Liver (tissue), 9 donors: ENCODE measurements around the gene RNU11. TPM values are rescaled to one million over a fixed set of nuclear protein-coding genes. Genes with fewer than 3 reads are reported as not detected.
"Not testable (repeated sequence)": the region's sequence is repeated elsewhere in the genome, so short reads cannot be mapped to it uniquely, and the experiment has no call there.

ENCODE experiments used
- DNase-seq: peaks from one replicate; pipeline ENCODE4 v3.0.0-alpha.2; 2017; ENCODE audit warnings: low spot score
- H3K27ac ChIP-seq, 2 donors: one replicate each; pipeline ENCODE4 v1.7.0; 2013; ENCODE audit warnings: inconsistent platforms in 2 of 2, low read length in 2 of 2, control low read depth in 1 of 2, low read depth in 1 of 2, mild to moderate bottlenecking in 1 of 2
- H3K27me3 ChIP-seq, 4 donors: one replicate each; pipeline versions ENCODE4 v1.6.1 to v1.7.0; 2013; ENCODE audit warnings: low read length in 3 of 4, inconsistent platforms in 1 of 4, mild to moderate bottlenecking in 1 of 4, moderate library complexity in 1 of 4; ENCODE audit not compliant: control insufficient read depth in 4 of 4, insufficient read depth in 4 of 4
- H3K36me3 ChIP-seq, 4 donors: one replicate each; pipeline versions ENCODE4 v1.6.1 to v1.7.0; 2013; ENCODE audit warnings: low read length in 3 of 4, mild to moderate bottlenecking in 3 of 4, low read depth in 1 of 4, moderate library complexity in 1 of 4; ENCODE audit not compliant: control insufficient read depth in 4 of 4, insufficient read depth in 3 of 4
- H3K4me1 ChIP-seq, 4 donors: one replicate each; pipeline versions ENCODE4 v1.6.1 to v1.7.0; 2013; ENCODE audit warnings: low read length in 3 of 4, mild to moderate bottlenecking in 3 of 4, moderate library complexity in 1 of 4; ENCODE audit not compliant: control insufficient read depth in 4 of 4, insufficient read depth in 4 of 4
- H3K4me3 ChIP-seq, 3 donors: one replicate each; pipeline versions ENCODE4 v1.6.1 to v1.7.0; 2013; ENCODE audit warnings: low read length in 3 of 3, control low read depth in 1 of 3, low read depth in 1 of 3, mild to moderate bottlenecking in 1 of 3
- H3K9ac ChIP-seq, 2 donors: one replicate each; pipeline ENCODE4 v1.7.0; 2013; ENCODE audit warnings: low read length in 2 of 2, mild to moderate bottlenecking in 2 of 2, moderate library complexity in 2 of 2, control low read depth in 1 of 2, low read depth in 1 of 2
- H3K9me3 ChIP-seq, 4 donors: one replicate each; pipeline versions ENCODE4 v1.6.1 to v1.7.0; 2013; ENCODE audit warnings: low read length in 3 of 4; ENCODE audit not compliant: control insufficient read depth in 4 of 4
- FOXA1 ChIP-seq: IDR thresholded peaks from 2 replicates; pipeline ENCODE4 v1.6.1; 2016; ENCODE audit warnings: antibody characterized with exemption
- FOXA2 ChIP-seq: IDR thresholded peaks from 2 replicates; pipeline ENCODE4 v1.6.1; 2016; ENCODE audit warnings: antibody characterized with exemption
- GABPA ChIP-seq, 2 donors: IDR thresholded peaks in 1 of 2; conservative IDR thresholded peaks in 1 of 2; 2 replicates each; pipeline ENCODE4 v1.6.1; 2016; ENCODE audit warnings: antibody characterized with exemption in 2 of 2, mild to moderate bottlenecking in 1 of 2, moderate library complexity in 1 of 2
- HNF4A ChIP-seq, 2 donors: conservative IDR thresholded peaks; 2 replicates each; pipeline ENCODE4 v1.6.1; 2016; ENCODE audit warnings: antibody characterized with exemption in 2 of 2, mild to moderate bottlenecking in 2 of 2
- HNF4G ChIP-seq: IDR thresholded peaks from 2 replicates; pipeline ENCODE4 v1.6.1; 2016; ENCODE audit warnings: antibody characterized with exemption
- JUND ChIP-seq, 2 donors: IDR thresholded peaks; 2 replicates each; pipeline ENCODE4 v1.6.1; 2016; ENCODE audit warnings: antibody characterized with exemption in 2 of 2
- NR2F2 ChIP-seq: IDR thresholded peaks from 2 replicates; pipeline ENCODE4 v1.6.1; 2016; ENCODE audit warnings: antibody characterized with exemption
- RAD21 ChIP-seq, 2 donors: IDR thresholded peaks; 2 replicates each; pipeline ENCODE4 v1.6.1; 2016; ENCODE audit warnings: antibody characterized with exemption in 2 of 2, mild to moderate bottlenecking in 2 of 2
- RXRA ChIP-seq, 2 donors: IDR thresholded peaks; 2 replicates each; pipeline ENCODE4 v1.6.1; 2017 to 2018; ENCODE audit warnings: antibody characterized with exemption in 2 of 2, mild to moderate bottlenecking in 1 of 2
- TAF1 ChIP-seq: conservative IDR thresholded peaks from 2 replicates; pipeline ENCODE4 v1.6.1; 2016; ENCODE audit warnings: antibody characterized with exemption, mild to moderate bottlenecking
- YY1 ChIP-seq: IDR thresholded peaks from 2 replicates; pipeline ENCODE4 v1.6.1; 2016; ENCODE audit warnings: antibody characterized with exemption, mild to moderate bottlenecking
- WGBS: extraction: QIAGEN DNeasy Blood & Tissue Kit; methylation state at CpG from one replicate; pipeline ENCODE4 v1.1.7; 2013; 5-methylcytosine and 5-hydroxymethylcytosine counted together
- polyA plus RNA-seq, 2 donors: library from polyadenylated mRNA; stranded (reverse) in 1 of 2; unstranded in 1 of 2; fragments of 200-250 nt in 1 of 2; fragments of >200 nt in 1 of 2; fragmentation: Nextera tagmentation in 1 of 2; extraction: Ambion mirVana in 1 of 2; gene quantifications; one replicate each; pipeline versions ENCODE4 v1.2.1 to v1.2.3, GENCODE V29; 2013 to 2015
- total RNA-seq, 2 donors: library from RNA; depleted of rRNA; stranded (reverse); fragments of >200 nt; gene quantifications; one replicate each; pipeline ENCODE4 v1.2.3, GENCODE V29; 2014
- TF ChIP-seq, protein P1 (sequence below): IDR thresholded peaks from 2 replicates; pipeline ENCODE4 v1.6.1; 2016; ENCODE audit warnings: antibody characterized with exemption
- TF ChIP-seq, protein P2 (sequence below): IDR thresholded peaks from 2 replicates; pipeline ENCODE4 v1.6.1; 2016; ENCODE audit warnings: antibody characterized with exemption
- TF ChIP-seq, protein P3 (sequence below): fragments of 150-350 bp; IDR thresholded peaks from 2 replicates; pipeline ENCODE4 v1.5.1; 2017; ENCODE audit warnings: improper control_type of control experiment, low read depth, low read length; ENCODE audit not compliant: missing input control
- TF ChIP-seq, protein P4 (sequence below): IDR thresholded peaks from 2 replicates; pipeline ENCODE4 v1.6.1; 2016; ENCODE audit warnings: antibody characterized with exemption
- donor health status: healthy.
- donor health status: healthy.
- donor health status: healthy.
- donor health status: healthy.
- donor health status: healthy.

RNU11 gene
- total and polyA plus RNA-seq, 4 donors: not detected

DNA sequence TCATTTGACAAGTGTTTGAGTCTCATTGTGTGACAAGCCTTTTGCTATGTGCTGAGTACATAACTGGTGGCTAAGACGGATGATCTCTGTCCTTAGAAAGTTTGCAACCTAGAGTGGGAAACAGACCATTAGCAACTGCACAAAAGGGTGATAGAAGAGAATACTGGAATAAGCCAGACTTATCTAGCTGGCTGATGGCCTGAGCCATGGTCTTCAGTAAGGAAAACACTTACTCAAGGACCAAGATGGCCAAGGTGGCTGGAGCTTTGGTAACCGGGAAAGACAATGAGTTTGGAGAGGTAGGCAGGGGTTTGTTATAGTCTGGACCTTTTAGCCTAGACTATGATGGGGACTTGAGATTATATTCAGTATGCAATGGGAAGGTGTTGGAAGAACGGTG, 3.9 kb upstream of the RNU11 start:
- WGBS: 96% methylated on average over 3 of the region's 3 CpGs
- Histone ChIP-seq H3K27ac (peak overlapping the region; percentile 93 to 94), H3K36me3 (no peaks in the 10 kb centered on the region), H3K9ac (no peak overlapping the region), H3K4me1 (peaks cover 10 to 29% (median 22%) of the 10 kb centered on the region in 4 donors), H3K9me3 (no peaks in the 10 kb centered on the region), H3K27me3 (no peaks in the 10 kb centered on the region), H3K4me3 (no peak overlapping the region)
- no peak for DNase-seq
- TF ChIP-seq RAD21 (IDR thresholded peaks at IDR 0.05) (no peak), JUND (IDR thresholded peaks at IDR 0.05) (no peak)

GRCh38 chr1:28645406-28645805, 3.0 kb upstream of the RNU11 start:
- WGBS: 94% methylated on average over 11 of the region's 11 CpGs
- H3K9me3 ChIP-seq, H3K4me3 ChIP-seq, H3K36me3 ChIP-seq, H3K27ac ChIP-seq, H3K27me3 ChIP-seq, DNase-seq, H3K9ac ChIP-seq: not testable (repeated sequence)
- peaks cover 10 to 29% (median 22%) of the 10 kb centered on the region in 4 donors for H3K4me1 ChIP-seq

DNA sequence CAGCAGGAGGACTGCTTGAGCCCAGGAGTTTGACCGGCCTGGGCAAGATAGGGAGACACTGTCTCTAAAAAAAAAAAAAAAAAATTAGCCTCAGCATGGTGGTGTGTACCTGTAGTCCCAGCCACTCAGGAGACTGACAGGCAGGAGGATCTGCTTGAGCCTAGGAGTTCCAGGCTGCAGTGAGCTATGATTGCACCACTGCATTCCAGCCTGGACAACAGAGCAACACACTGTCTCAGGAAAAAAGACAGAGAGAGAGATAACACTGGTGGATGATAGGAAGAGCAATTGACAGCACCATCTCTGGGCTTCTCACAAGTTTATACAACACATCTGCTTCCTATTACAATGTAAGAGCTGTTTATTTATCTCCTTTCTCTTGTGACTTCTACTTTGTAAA, 2.4 kb upstream of the RNU11 start:
- H3K9me3 ChIP-seq: no peaks in the 10 kb centered on the region
- no peak for DNase-seq
- H3K4me1 ChIP-seq: peaks cover 10 to 29% (median 22%) of the 10 kb centered on the region in 4 donors
- WGBS: 90% methylated on average over 1 of the region's 1 CpG
- H3K27me3 ChIP-seq: no peaks in the 10 kb centered on the region
- H3K9ac ChIP-seq: no peak overlapping the region
- no peak overlapping the region for H3K4me3 ChIP-seq
- H3K36me3 ChIP-seq: no peaks in the 10 kb centered on the region
- H3K27ac ChIP-seq: no peak overlapping the region
- TF ChIP-seq TAF1 (no peak), HNF4A (conservative IDR thresholded peaks at IDR 0.05) (peak in 1 of 2 donors; percentile 5)
- TF ChIP-seq, protein P1, sequence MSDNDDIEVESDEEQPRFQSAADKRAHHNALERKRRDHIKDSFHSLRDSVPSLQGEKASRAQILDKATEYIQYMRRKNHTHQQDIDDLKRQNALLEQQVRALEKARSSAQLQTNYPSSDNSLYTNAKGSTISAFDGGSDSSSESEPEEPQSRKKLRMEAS: no peak
- TF ChIP-seq, protein P2, sequence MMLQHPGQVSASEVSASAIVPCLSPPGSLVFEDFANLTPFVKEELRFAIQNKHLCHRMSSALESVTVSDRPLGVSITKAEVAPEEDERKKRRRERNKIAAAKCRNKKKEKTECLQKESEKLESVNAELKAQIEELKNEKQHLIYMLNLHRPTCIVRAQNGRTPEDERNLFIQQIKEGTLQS: no peak

DNA sequence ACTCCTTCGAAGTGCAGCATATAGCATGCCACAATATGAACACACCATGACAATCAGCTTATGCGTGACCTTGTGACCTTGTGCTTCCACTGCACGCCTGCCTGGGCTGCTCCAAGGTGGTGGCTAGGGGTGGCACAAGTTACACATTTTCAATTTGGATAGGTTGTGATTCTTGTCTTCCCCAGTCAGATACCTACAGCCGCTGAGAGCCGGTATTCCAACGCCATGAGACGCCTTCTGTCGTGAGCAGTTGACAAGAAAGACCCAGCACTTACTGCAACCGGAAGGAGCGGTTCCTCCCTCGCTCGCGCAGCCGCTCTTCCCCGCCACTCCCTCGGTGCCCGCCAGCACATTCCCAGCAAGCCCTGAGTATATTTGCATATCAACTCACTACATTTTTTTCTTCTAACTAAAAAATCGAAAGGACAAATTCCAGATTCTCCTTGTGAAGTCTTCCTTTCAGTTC, 359 bp upstream of the RNU11 start:
- TF ChIP-seq HNF4A (conservative IDR thresholded peaks at IDR 0.05) (no peak), FOXA2 (no peak), FOXA1 (no peak), RAD21 (IDR thresholded peaks at IDR 0.05) (no peak), GABPA (IDR thresholded peaks at IDR 0.05 in 1 of 2, conservative IDR thresholded peaks at IDR 0.05 in 1 of 2) (peak; percentile 51 to 88), RXRA (IDR thresholded peaks at IDR 0.05) (no peak), HNF4G (no peak), YY1 (no peak), NR2F2 (peak; percentile 87), TAF1 (no peak)
- TF ChIP-seq, protein P3, sequence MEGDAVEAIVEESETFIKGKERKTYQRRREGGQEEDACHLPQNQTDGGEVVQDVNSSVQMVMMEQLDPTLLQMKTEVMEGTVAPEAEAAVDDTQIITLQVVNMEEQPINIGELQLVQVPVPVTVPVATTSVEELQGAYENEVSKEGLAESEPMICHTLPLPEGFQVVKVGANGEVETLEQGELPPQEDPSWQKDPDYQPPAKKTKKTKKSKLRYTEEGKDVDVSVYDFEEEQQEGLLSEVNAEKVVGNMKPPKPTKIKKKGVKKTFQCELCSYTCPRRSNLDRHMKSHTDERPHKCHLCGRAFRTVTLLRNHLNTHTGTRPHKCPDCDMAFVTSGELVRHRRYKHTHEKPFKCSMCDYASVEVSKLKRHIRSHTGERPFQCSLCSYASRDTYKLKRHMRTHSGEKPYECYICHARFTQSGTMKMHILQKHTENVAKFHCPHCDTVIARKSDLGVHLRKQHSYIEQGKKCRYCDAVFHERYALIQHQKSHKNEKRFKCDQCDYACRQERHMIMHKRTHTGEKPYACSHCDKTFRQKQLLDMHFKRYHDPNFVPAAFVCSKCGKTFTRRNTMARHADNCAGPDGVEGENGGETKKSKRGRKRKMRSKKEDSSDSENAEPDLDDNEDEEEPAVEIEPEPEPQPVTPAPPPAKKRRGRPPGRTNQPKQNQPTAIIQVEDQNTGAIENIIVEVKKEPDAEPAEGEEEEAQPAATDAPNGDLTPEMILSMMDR: no peak
- TF ChIP-seq, protein P4, sequence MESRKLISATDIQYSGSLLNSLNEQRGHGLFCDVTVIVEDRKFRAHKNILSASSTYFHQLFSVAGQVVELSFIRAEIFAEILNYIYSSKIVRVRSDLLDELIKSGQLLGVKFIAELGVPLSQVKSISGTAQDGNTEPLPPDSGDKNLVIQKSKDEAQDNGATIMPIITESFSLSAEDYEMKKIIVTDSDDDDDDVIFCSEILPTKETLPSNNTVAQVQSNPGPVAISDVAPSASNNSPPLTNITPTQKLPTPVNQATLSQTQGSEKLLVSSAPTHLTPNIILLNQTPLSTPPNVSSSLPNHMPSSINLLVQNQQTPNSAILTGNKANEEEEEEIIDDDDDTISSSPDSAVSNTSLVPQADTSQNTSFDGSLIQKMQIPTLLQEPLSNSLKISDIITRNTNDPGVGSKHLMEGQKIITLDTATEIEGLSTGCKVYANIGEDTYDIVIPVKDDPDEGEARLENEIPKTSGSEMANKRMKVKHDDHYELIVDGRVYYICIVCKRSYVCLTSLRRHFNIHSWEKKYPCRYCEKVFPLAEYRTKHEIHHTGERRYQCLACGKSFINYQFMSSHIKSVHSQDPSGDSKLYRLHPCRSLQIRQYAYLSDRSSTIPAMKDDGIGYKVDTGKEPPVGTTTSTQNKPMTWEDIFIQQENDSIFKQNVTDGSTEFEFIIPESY: no peak
- TF ChIP-seq, protein P1: no peak
- Histone ChIP-seq H3K27ac (peak overlapping the region; percentile 75 to 98), H3K27me3 (no peaks in the 10 kb centered on the region), H3K36me3 (no peaks in the 10 kb centered on the region), H3K4me1 (peaks cover 9 to 30% (median 21%) of the 10 kb centered on the region in 4 donors), H3K4me3 (peak overlapping the region; percentile 9 to 89 (median 31)), H3K9me3 (no peaks in the 10 kb centered on the region), H3K9ac (peak overlapping the region; percentile 13 to 99)
- 1% methylated on average over 18 of the region's 18 CpGs for WGBS
- DNase-seq: peak; percentile 84

DNA sequence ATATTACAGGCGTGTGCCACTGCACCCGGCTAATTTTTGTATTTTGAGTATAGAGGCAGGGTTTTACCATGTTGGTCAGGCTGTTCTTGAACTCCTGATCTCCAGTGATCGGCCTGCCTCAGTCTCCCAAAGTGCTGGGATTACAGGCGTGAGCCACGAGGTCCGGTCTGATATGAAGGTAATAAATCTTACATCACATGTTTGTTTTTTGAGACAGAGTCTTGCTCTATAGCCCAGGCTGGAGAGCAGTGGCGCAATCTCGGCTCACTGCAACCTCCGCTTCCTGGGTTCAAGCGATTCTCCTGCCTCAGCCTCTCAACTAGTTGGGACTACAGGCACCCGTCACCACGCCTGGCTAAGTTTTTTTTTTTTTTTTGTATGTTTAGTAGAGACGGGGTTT, 4.7 kb downstream of the RNU11 start:
- H3K4me1 ChIP-seq: peaks cover 4 to 18% (median 9%) of the 10 kb centered on the region in 4 donors
- H3K9me3 ChIP-seq, H3K27me3 ChIP-seq, H3K27ac ChIP-seq, H3K4me3 ChIP-seq, DNase-seq, H3K36me3 ChIP-seq, H3K9ac ChIP-seq: not testable (repeated sequence)
- WGBS: 72% methylated on average over 13 of the region's 13 CpGs
